ENCODE data around the gene CHRNA10.

The CHRNA10 gene, protein sequence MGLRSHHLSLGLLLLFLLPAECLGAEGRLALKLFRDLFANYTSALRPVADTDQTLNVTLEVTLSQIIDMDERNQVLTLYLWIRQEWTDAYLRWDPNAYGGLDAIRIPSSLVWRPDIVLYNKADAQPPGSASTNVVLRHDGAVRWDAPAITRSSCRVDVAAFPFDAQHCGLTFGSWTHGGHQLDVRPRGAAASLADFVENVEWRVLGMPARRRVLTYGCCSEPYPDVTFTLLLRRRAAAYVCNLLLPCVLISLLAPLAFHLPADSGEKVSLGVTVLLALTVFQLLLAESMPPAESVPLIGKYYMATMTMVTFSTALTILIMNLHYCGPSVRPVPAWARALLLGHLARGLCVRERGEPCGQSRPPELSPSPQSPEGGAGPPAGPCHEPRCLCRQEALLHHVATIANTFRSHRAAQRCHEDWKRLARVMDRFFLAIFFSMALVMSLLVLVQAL

DNA sequence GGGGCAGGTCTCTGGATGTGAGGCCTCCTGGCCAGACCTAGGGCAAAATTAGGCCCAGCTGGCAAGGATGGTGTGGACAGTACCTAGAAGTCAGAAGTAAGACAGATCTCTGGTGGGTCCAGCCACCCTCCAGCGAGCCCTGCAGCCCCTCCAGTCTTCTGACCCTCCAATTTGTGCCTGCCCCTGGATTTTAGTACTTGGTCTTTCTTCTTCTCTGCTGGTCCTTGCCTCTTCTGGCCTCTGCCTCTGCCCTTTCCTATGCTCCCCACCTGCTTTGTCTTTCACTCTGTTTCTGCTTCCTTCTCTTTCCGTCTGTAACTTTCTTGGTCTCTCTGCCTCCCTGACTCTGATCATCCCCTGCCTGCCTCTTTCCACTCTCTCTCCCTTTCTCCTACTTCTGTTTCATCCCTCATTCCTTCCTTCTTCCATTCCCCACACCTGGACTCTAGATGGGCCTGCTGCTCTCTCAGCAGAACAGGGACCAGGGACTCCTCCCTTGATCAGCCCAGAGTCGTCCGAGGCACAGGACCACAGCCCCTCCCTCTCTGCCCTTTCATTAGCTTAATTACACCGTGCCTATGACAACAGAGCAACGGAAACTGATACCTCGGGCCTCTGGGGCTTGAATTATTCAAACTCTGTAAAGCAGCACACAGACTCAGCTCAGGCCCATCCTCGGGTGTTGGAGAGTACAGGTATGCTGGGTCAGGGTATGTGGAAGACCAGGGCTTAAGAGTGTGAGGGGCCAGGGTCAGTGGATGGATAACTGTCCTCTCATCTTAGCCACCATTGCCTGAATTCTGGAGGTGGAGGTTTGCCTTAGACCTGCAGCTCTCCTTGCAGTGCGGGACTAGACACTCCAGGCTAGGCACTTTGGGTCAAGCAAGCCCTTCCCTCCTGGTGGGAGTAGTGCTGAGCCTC is at the start of gene CHRNA10:
TSS of gene CHRNA10 (minus strand) at position 51 of the 921 bp plus-strand sequence. CDS start 72 bp downstream, outside the sequence.
- DNase-seq (ENCODE audit: low read depth in 2 of 2), result no peak

DNA sequence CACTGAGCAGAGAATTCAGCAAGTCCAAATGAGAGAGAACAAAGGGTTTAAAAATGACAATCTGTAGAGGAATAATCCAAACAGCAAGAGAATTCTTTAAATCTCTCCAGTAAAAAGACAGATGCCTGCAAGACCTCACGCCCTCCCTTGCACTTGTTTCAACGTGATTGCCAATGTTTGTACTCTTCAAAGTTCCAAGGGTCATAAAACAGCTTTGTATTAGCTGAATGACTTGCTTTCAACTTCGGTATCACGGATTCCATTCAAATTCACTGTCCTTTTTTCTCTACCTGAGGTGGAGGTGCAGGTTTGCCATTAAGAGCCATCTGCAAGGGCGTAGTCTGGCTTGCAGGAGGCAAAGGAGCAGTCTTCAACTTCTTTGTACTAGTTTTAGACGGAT is 41.1 kb upstream of the CHRNA10 start:
- no peak for DNase-seq (ENCODE audit: low read depth in 2 of 2)

DNA sequence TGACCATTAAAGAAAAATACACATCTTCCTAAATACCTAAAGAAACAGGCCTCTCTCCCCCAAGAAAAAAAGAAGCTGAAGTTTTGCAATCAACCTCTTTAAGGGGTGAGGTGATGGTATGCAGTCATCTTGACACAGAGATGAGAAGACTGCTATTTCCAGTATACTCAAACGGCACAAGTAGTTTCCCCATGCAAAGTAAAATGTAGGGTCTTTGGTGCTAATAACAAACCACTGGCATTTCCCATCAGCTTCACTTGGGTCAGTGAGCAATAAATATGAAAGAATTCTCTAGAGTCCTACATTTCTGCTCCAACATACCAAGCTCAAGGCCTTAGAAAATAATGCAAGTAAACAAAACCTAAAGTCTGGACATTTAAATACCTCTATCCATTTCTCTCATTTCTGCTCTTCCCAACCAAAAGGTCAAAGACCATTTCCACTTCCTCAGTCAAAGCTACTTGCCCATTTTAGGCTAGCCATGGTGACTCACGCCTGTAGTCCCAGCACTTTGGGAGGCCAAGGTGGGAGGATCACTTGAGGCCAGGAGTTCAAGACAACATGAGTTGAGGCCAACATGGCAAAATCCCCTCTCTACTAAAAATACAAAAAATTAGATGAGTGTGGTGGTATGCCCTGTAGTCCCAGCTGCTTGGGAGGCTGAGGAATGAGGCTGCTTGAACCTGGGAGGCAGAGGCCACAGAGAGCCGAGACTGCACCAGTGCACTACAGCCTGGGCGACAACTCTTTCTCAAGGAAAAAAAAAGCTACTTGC is 39.5 kb upstream of the CHRNA10 start:
- no peak for DNase-seq (ENCODE audit: low read depth in 2 of 2)

DNA sequence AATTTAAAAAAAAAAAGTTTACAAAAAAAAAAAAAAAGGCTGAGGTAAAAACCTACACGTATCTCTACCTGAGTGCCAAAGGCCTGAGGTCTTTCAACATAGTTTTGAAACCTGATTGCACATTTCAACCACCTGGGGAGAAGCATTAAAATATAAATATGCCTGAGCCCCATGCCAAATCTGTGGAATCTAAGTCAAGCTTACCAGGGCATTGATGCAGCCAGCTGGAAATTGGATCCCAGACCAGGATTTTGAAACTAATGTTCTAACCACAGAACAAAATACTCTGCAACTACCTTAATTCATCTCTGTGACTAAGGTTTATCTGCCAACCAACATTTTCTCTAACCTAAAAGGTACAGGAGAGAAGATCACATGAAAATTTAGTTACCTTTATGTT is 38.8 kb upstream of the CHRNA10 start:
- DNase-seq (ENCODE audit: low read depth in 2 of 2), result no peak

DNA sequence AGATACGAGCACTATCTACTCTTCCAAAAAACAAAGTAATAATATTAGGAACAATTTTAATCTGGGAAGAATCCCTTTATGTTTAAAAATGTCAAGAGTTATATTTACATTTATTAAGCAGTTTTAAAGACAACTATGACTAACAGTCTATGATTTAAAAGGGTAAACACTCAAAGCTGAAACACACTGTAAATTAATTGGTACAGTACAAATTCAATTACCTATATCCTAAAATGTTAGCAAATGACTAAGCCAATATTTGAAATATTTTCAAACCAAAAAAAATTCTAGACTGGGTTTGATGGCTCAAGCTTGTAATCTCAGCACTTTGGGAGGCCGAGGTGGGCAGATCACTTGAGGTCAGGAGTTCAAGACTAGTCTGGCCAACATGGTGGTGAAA is 36.0 kb upstream of the CHRNA10 start:
- DNase-seq (ENCODE audit: low read depth in 2 of 2), result no peak

DNA sequence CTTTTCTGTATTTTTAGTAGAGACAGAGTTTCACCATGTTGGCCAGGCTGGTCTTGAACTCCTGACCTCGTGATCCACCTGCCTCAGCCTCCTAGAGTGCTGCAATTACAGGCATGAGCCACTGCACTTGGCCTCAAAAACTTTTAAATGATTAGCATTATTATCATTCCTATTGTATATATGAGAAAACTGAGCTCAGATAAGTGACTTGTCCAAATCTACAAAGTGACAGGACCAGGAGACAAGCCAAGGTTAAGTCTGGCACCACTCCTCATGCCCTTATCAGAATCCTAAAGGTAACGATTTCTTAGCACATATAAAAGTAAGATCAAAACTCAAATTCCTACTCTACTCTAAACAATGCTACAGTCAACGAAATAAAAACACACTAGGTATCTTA is 32.2 kb upstream of the CHRNA10 start:
- no peak for DNase-seq (ENCODE audit: low read depth in 2 of 2)

DNA sequence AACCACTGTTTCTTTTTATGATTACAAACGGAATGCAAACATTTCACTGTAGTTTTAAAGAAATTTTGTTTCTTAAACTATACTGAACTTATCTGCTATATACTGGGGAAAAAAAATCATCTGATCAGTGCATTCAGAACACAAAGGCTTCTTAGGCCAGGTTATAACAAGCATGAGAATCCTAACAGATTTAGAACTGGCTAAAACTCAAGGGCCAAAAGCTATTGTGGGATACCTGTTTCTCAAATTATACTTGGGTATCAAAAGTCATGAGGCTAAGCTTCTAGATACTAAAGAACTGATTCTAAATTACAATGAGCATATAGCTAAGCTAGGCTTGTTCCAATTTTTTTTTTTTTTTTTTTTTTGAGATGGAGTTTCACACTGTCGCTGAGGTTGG is 29.7 kb upstream of the CHRNA10 start:
- no peak for DNase-seq (ENCODE audit: low read depth in 2 of 2)

DNA sequence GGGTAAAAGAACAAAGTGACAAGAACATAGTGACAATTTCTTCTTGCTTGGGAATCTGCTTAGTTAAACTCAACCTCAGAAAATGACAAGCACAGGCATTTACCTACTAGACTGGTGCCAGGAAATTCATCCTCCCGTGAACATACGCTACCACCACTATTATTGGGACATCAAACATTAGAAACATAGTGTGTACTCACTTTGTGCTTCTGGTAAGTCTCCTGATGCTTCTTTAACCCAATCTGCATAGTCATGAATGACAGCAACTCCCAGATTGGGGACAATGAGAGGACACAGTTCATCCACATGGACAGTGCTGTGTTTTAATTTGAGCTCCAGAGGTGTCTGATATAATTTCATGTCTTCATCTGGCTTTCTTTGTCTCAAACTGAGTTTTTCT is 29.2 kb upstream of the CHRNA10 start:
- no peak for DNase-seq (ENCODE audit: low read depth in 2 of 2)

DNA sequence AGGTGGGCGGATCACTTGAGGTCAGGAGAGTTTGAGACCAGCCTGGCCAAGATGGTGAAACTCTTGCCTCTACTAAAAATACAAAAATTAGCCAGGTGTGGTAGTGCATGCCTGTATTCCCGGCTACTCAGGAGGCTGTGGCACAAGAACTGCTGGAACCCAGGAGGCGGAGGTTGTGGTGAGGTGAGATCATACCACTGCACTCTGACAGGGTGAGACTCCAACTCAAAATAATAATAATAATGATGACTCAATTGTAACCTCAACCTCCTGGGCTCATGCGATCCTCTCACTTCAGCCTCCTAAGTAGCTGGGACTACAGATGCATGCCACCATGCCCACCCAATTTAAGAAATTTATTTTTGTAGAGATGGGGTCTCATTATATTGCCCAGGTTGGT is 15.6 kb upstream of the CHRNA10 start:
- no peak for DNase-seq (ENCODE audit: low read depth in 2 of 2)

DNA sequence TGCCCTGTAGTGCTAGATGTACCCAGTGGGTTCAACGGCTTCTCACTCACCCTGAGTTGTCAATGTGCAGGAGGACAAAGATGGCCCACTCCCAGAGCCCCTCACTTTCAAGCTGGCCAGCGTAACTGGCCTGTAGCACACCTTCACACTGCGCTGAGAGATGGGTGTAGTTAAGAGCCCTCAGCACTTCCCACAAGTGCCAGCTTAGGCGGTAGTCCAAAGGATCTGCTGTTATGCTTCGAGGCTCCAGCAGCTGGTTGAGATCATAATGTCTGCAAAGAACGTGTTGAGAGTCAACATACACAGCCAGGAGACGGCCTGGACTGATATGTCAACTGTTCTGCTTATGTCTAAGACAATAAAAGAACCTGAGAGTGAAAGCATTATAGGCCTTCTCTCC is 14.7 kb upstream of the CHRNA10 start:
- no peak for DNase-seq (ENCODE audit: low read depth in 2 of 2)

DNA sequence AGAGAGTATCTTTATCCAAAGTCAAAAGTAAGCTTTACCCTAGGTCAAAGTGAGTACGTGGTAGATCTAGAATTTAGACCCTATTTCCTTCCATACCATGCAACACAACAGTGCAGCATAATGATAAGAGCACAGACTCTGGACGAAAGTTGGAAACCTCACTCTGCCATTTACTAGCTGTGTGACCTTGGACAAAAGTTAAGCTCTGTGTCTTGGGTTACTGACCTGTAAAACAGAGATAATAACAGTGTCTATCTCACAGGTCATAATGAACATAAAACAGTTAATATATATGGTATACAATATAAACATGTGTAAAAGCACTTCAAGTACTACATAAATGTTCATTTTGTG is 13.6 kb upstream of the CHRNA10 start:
- DNase-seq (ENCODE audit: low read depth in 2 of 2), result no peak

DNA sequence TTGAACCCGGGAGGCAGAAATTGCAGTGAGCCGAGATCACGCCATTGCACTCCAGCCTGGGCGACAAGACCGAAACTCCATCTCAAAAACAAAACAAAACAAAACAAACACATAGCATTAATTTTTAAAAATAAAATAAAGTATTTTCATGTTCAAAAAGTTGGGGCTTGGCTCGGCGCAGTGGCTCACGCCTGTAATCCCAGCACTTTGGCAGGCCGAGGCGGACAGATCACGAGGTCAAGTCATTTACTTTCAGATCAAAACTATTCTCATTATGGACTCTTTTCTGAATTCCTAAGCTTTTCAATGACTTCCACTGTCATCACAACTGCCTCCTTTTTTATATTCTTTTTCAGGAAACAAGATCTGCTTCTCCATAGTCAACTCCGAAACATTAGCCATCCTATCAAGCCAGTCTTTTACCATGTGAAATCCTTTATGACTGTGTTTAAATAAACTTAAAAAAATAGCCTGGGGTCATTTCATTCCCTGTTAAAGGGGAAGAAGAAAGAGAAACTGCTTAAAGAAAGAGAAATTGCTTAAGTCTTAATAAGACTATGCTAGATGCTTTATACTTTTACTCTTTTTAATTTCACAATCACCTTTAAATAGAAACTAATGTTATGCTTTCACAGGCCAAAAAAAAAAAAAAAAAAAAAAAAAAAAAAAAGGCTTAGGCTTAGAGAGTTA is 13.1 kb upstream of the CHRNA10 start:
- no peak for DNase-seq (ENCODE audit: low read depth in 2 of 2)

DNA sequence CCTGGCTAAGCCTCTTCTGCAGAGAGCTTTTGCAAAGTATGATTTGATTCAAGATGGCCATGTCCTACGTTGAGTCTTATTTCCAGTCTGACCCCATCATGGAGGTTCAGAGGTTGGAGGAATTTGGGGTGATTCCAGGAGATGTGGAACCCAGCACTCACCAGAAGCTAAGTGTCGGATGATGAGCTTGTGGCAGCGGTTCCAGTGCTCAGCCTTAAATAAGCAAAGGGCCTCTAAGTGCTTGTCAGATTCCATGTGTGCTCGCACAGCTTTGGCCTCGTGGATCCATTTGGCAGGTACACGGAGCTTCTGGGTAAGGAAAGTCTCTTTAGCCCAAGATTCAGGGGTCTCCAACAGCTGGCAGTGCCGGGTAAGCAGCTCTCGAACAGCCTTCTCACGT is 11.9 kb upstream of the CHRNA10 start:
- no peak for DNase-seq (ENCODE audit: low read depth in 2 of 2)

DNA sequence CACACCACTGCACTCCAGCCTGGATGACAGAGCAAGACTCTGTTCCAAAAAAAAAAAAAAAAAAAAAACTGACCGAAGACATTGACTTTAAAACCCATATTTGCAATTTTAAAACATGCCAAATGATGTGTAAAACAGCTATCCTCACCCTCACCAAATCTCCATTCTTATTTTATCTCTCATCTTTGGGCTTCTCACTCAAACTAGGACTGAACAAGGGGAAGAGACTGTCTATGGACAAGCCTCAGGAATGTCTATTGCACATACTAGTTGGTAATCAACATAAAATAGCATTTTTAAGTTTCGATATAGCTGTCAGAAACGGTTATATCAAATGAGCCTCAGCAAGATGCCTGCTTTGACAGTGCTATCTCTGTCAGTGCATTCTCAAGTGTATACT is 7.9 kb upstream of the CHRNA10 start:
- DNase-seq (ENCODE audit: low read depth in 2 of 2), result no peak

DNA sequence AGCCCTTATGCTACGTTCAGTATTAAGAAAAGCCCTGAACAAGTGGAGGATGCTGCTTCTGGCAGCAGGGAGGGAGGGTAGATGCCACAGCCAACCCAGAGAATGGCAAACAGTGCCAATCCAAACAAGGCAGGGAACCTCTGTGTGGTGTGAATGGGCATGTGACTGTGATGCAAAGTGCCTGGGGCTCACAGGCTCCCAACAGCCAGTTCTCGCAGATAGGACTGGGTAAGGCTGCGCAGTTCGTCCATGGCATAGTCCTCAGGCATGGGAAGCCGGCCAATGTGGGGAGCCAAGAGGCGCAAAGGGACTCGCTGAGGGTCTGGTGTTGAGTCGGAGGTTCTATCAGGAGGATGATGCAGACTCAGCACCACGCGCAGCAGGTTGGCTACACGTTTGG is 4.8 kb upstream of the CHRNA10 start:
- DNase-seq (ENCODE audit: low read depth in 2 of 2), result no peak

DNA sequence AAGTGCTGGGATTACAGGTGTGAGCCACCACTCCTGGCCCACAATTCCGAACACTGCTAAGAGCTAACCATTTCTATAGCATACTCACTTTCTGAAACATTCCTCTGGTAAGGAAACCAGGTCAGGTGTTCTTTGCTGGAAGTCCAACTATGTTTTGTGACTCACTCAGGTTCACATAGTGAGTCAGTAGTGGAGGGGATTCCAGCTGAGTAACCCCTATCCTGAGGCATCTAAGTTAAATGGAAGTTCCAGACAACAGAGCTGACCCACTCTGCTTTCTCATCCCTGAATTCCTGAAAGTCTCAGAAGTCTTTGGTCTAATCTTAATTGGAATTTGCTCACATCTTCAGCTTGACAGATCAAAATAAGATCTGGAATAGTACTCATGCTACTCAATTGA is 3.0 kb upstream of the CHRNA10 start:
- no peak for DNase-seq (ENCODE audit: low read depth in 2 of 2)

DNA sequence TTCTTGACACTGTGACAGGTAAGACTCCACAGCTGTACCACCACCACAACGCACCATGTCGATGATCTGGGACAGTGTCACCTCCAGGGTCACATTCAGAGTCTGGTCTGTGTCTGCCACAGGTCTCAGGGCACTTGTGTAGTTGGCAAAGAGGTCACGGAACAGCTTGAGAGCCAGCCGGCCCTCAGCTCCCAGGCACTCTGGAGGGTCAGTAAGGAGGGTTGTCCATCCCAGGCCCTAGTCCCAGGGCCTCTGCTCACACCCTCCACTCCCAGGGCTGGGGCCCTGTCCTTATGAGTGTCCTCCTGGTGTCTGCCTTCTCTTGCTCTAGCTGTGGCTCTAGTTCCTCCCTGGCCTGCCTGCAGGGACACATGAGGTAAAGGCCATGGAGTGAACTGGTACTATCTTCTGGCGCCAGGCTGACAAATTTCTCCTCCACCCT is 1.4 kb downstream of the CHRNA10 start:
- no peak for DNase-seq (ENCODE audit: low read depth in 2 of 2)

DNA sequence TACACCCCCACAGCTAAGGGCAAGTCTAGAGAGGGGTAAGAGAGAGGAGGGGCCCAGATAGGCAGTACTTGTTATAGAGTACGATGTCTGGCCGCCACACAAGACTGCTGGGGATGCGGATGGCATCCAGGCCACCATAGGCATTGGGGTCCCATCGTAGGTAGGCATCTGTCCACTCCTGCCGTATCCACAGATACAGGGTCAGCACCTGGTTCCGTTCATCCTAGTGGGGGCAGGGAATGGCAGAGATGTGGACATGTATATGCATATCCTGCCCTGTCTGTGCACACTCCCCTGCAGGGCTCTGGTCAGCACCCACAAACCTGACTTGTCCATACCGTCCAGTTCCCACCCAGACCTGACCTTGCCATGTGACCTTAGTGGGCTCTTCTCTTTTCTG is 2.1 kb downstream of the CHRNA10 start:
- DNase-seq (ENCODE audit: low read depth in 2 of 2), result no peak

DNA sequence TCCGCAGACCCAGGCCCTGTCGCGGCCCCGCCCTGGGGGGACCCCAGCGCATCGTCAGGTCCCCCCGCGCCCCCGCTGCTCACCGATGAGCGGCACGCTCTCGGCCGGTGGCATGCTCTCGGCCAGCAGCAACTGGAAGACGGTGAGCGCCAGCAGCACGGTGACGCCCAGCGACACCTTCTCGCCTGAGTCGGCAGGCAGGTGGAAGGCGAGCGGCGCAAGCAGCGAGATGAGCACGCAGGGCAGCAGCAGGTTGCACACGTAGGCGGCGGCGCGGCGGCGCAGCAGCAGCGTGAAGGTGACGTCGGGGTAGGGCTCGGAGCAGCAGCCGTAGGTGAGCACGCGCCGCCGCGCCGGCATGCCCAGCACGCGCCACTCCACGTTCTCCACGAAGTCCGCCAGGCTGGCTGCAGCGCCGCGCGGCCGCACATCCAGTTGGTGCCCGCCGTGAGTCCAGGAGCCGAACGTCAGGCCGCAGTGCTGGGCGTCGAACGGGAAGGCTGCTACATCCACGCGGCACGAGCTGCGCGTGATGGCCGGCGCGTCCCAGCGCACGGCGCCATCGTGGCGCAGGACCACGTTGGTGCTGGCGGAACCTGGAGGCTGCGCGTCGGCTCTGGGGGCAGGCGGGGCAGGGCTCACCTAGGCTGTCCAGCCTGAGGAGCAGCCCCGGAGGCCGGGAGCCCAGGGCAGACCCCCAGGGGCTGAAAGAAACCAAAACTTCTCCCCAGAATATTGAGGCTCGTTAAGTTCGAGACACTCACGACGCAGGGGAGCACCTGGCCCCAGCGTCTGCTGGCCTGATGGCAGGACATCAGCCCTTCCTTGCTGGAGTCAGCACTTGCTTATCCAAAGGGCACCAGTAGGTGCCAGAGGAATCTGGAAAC is 3.8 kb downstream of the CHRNA10 start:
- no peak for DNase-seq (ENCODE audit: low read depth in 2 of 2)

DNA sequence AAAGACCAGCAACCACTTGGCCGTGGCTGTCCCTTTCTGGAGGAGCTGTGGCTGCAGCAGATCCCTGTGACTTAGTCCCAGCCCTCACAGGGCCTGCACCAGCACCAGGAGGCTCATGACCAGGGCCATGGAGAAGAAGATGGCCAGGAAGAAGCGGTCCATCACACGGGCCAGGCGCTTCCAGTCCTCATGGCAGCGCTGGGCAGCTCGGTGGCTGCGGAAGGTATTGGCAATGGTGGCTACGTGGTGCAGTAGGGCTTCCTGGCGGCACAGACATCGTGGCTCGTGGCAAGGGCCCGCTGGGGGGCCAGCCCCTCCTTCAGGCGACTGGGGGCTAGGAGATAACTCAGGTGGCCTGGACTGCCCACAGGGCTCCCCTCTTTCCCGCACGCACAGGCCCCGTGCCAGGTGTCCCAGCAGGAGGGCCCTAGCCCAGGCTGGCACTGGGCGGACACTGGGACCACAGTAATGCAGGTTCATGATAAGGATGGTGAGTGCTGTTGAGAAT is 5.1 kb downstream of the CHRNA10 start:
- no peak for DNase-seq (ENCODE audit: low read depth in 2 of 2)
